GM19467 (cell line): ENCODE measurements around the gene UNC13B.
"Not testable (repeated sequence)": the region's sequence is repeated elsewhere in the genome, so short reads cannot be mapped to it uniquely, and the experiment has no call there.

ENCODE experiments used
- ATAC-seq: cut with Tn5 transposase; IDR thresholded peaks from one replicate; pipeline ENCODE4 v1.9.1; 2021; ENCODE audit warnings: mild to moderate bottlenecking, moderate library complexity; ENCODE audit not compliant: unreplicated experiment

UNC13B gene

DNA sequence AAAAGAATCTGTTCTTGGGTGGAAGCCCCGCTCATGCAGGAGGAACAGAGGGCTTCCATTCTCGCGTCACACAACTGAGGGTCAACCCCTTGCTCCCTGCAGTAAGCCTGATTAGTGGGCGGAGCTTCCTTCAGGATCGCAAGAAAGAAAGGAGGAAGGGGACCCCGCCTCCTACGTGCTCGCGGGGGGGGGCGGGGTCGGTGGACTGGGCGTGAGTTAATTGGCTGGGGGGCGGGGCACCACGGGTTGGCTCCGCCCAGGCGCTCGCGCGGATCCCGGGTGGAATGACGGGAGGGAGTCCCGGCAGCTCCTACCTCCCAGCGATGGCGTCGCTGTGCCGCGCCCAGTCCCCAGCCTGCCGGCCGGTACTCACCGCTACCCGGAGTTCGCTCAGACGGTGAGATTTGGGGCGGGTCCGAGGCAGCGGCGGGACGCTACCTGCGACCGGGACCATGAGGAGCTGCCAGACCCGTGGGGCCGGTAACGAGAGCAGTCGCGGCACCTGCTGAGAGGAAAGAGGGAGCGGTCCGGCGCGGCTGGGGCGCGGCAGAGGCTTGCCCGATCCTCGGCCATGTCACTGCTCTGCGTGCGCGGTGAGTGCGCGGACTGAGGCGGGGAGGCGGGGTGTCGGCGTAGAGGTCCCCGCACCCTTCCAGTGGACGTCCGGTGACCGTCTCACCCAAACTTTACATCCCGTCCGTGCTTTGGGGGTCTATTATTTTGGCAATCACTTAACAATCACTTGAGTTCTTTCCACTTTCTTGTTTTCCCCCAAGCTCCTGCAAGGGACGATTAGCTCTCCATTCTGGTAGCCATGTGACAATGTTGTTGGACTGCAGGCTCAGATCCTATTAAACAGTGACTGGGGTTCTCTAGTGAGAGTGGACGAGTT, at the start of gene UNC13B:
Gene UNC13B, plus strand, starts transcription at position 297 of the 892 bp plus-strand sequence. Its CDS starts 275 bp downstream, at position 572.
- peak; percentile 47 for ATAC-seq

DNA sequence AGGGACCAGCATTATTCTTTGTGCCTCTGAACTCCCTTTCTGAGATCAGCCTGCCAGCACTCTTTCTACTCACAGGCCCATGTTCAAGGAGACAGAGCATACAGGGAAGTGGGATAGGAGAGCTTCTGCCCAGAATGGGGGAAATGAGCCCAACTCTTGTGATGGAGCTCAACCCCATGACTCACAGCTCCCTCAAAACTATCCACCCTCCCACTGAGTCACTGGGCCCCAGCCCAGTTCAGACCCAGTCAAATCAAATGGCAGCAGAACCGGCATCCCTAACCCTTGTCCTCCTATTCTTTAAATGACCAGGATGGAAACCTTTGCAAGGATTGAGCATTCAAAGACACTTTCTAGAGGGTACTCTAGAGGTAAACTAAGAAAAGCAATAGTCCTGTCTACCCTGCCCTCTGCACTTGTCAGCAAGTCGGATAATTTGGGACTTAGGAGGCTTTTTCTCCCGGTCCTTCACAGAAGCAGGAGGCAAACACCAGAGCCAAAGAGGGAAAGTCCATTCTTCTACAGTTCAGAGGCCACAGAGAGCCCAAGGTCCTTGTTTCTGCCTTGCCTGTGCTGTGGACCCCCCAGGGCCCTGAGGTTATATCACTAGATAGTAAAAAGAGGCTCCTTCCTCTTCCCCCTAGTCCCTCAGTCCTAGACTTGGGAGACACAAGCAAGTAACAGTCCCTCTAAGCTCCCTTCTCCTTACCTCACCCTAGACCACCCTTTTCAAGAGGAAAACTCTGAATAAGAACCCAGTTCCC, 49.4 kb upstream of the UNC13B start:
- no peak for ATAC-seq

DNA sequence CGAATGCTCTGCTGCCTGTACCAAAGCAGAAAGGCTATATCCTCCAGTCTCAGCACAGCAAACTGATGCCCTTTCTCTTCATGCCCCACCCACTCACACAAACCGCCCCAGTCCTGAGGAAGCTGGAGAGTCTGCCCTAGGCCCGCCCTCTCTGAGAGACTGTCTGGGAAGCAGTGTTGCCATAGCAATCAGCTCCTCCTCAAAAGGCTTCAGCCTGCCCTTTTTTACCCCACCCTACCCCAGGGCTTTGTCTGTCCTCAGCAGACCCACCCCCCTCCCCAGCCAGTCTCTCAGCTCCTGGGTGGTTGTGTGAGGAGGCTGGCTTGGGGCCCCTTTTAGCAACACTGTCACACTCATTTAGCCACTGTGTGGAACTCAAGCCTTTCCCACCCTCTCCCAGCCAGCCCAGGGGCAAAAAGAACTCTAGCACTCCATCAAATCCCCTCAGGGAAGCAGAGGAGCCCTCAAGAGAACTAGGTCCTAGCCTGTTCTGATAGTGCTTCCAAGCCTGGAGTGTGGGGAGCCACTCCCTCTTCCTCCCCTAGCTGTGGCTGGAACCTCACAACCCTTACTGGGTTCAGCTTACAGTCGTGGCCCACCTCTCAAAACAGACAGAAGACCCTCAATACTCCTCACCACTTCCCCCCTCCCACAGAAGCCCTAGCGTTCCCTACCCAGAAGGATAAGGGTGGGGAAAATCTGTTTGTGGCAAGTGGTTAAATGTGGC, 47.5 kb upstream of the UNC13B start:
- ATAC-seq = no peak

DNA sequence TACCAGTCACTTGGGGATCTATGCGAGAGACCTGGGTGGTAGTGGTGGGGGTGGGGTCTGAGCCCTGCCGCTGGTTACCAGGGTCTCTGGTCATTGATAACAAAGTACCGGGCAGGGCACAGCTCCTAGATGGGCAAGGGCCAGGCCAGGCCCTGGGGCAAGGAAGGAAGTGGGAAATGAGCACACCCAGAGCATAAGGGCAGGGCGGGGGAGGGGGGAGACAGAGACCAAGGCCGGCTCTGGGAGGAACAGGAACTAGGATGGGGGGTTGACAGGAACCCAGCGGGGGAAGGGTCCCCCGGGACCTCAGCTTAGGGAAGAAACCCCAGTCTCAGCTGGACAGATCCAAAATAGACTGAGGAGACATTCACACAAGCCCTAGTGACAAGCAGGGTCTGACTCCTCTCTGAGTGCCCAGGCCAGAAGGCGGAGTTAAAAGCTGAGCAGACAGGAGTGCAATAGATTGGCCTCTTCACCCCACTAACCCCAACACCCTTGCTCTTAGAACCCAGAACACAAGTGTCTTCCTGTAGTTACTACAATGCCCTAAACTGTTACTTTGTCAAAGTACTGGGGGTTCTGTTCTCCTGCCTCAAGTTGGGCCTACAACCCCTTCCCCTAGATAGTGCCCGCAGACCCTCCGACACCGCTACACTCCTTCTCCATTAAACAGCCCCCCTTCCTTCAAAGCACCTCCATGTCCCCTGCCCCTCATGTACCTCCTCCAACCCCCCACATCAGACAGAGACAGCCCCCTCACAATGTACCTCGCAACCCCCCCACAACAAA, 46.8 kb upstream of the UNC13B start:
- no peak for ATAC-seq

DNA sequence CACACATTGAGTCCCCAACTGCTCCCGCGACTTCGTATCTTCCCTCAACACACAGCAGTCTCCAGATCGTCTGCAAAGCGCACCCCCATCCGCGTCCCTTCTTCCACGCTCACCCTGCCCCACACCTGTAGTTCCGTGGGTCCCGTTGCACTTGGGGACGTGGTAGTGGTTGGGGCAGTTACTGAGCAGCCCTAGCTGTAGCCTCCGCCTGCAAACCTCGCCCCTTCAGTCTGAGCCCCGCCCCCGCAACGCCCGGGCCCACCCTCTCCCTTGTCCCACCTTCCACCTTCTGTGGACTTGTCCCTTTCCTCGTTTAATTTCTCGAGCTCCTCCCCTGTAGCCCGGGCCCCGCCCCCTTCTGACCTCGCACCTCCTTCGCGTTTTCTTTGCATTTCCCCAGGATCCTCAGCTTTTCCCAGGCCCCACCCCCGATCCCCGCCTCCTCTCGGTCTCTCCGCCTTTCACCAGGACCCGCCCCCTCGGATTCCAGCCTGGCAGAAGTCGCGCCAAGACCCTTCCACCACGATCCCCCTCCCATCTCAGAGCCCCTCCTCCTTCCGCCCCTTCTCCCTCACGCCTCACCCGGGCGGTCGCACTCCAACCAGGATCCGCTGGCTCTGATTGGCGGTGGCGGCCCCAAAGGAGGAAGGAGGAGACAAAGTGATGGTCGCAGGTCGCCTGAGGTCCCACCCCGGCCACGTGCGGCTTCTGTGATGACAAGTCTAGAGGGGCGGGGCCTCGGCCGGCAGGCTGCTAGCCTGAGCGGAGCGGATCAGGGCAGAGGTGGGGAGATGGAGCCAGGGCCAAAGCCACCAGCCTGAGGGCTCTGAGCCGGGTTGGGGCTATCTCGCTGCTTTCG, 45.9 kb upstream of the UNC13B start, which contains the start of gene ATOSB:
Gene ATOSB, minus strand, starts transcription at position 183 of the 859 bp plus-strand sequence. CDS start 7,588 bp downstream, outside the sequence.
- peak; percentile 48 for ATAC-seq

DNA sequence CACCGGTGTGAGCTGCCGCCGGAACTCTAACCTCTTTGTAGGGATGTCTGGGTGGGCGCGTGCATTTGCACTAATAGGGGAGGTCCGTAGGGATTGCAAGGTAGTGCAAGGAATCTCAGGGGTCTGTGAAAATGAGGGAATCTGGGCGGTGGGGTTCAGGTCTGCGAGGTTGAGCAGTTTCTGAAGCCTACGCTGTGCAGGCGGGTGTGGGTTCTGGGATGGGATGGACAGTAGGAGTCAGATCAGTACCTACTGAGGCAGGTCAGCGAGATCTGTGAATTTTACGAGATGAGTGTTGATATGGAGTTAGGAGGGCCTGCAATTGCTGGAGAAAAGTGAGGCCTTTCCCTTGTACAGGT, 45.3 kb upstream of the UNC13B start:
- ATAC-seq = no peak

DNA sequence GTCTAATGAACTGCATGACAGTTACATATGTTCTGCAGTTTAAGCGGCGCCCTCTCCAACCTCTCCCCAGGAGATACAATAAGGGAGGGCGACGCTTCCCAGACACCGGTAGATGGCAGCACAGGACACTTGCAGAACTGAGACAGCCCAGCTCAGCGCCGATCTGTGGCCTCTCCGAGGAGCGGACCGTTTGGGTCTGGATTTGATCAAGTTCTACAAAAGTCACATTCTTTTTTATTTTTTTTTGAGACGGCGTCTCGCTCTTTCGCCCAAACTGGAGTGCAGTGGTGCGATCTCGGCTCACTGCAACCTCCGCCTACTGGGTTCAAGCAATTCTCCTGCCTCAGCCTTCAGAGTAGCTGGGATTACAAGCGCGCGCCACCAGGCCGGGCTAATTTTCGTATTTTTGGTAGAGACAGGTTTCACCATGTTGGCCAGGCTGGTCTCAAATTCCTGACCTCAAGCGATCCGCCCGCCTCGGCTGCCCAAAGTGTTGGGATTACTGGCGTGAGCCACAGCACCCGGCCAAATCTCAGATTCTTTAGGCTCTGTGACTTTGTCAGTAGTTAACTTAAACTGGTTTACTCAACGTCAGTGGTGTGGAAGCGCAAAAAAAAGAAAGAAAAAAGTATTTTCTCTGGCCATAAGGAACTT, 44.8 kb upstream of the UNC13B start:
- peak; percentile 50 for ATAC-seq

DNA sequence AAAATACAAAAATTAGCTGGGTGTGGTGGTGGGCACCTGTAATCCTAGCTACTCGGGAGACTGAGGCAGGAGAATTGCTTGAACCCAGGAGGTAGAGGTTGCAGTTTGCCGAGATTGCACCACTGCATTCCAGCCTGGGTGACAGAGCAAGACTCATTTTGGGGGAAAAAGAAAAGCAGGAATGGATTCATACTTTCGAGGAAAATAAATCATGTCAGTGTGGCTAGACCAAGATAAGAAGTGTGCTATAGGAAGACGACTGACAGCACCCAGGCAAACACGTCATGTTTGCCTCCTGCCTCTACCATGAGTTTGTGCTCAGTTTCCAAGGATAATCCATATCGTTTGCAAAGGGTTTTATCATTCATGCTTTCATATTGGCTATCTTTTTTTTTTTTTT, 26.9 kb upstream of the UNC13B start:
- no peak for ATAC-seq

DNA sequence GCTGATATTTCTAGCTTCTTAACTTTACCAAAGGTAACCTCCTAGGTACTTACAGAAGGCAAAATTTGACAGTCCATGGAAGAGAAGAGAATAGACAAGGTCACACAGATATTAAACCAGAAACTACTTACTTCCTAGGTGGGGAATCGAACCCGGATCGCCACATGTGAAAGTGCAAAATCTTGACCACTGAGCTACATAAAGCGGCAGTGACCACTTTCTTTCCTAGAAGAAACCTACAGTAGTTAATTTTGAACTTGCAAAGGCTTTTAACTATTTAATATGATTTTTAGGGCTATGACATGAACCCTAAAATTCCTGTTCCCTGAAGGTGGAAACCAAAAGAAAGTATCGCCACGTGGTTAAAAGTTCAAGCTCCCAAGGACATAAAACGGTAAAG, 25.8 kb upstream of the UNC13B start:
- no peak for ATAC-seq

DNA sequence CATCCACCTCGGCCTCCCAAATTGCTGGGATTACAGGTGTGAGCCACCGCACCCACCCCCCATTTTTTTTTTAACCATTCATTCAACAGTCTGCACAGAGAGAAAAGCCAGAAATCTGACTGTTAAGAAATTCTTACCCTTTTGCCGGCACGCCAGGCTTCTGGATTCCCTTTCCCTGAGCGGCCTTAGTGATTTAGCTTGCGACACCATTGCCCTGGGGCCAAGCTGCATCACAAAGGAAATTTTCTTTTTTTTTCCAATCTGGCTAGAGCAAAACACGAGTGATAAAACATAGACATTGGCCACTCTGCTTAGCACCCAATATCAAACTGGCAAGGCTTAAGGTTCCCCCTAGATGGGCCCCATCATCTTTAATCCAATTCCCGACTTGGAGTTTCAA, 24.9 kb upstream of the UNC13B start:
- no peak for ATAC-seq

DNA sequence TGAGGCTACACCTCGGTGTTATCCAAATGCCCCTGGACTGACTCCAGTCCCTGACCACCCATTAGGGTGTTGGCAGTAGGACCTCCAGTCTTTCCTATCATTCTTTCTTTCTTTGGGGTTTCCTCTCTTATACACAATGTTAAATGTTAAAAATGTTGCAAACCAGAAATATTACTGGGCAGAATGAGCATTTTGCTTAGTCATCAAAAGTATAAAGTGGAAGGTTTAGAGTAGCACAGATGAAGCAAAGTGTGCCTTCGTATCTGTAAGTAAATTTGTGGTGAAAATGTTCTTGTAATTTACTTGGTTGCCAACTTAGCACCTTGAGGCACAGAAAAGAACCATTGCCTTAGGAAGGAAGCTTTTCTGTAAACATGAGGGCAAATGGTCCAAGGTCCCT, 21.7 kb upstream of the UNC13B start:
- no peak for ATAC-seq

DNA sequence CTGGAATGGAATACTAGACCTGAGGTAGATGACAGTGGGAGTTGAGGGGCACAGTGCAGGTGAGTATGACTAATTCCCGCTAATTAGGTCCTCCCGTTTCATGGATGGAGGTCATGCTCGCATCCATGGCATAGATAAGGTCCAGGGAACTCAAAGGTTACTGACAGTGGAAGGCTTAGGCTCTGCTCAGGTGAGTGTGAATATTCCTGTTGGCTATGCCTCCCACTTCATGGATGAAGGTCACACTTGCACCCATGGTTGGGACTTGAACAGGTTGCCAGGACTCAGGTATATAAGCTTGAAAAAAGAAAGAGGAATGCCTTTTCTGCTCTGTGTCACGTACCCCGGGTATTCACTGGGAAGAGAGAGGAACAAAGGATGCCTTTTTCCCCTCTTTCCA, 19.8 kb upstream of the UNC13B start:
- ATAC-seq = no peak

DNA sequence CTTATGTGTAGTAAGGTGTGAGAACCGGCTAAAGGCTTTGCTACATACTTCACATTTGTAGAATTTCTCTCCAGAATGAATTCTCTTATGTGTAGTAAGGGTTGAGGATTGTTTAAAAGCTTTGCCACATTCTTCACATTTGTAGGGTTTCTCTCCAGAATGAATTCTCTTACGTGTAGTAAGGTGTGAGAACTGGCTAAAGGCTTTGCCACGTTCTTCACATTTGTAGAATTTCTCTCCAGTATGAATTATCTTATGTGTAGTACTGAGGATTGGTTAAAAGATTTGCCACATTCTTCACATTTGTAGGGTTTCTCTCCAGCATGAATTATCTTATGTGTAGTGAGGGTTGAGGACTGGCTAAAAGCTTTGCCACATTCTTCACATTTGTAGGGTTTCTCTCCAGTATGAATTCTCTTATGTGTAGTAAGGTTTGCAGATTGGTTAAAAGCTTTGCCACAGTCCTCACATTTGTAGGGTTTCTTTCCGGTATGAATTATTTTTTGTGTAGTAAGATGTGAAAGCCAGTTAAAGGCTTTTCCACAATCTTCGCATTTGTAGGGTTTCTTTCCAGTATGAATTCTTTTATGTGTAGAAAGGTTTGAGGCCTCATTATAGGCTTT, 13.8 kb upstream of the UNC13B start:
- ATAC-seq = not testable (repeated sequence)

DNA sequence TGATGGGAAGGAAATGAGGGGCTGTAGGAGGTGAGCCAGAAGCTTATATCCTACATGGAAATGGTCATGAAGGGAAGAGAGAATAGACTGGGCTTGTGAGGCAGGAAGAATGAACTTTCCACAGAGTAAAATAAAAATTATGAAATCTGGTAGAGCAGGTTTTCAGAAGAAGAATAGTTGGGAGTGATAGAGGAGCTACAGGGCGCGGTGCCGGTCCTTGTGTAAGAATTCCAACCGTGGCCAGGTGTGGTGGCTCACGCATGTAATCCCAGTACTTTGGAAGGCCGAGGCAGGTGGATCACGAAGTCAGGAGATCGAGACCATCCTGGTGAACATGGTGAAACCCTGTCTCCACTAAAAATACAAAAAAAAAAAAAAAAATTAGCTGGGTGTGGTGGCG, 8.9 kb upstream of the UNC13B start:
- no peak for ATAC-seq

DNA sequence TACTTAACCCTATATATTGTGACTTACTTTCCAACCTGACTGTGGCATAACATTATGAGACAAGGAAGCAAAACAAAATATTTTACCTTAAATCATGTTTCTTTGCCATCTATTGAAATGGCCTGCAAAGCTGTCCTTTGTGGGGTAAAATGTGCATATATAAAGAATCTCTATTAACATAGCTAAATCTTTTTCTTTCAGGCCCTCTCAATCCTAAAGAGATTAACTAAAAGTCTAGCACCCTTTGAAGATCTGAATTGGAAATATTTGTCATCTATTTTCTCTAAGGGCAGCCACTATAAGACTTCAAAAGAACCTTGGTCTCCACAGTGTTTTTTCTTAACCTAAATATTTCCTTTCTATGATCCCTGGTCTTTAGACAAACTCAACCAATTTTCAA, 5.0 kb upstream of the UNC13B start:
- ATAC-seq = no peak

DNA sequence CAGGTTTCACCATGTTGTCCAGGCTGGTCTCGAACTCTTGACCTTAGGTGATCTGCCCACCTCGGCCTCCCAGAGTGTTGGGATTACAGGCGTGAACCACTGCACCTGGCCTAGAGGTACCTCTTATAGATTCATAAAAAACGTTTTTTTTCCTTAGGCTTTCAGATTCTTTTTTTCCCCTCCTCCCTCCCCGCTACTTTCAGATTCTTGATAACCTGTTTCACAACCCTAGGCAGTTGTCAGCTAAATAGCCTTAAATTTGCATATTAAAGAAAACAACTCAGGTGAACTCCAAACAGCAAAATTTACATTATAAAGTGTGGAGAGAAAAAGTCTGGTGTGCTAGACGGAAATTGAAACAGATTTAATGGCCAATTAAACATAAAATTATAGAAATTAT, 4.0 kb upstream of the UNC13B start:
- not testable (repeated sequence) for ATAC-seq

DNA sequence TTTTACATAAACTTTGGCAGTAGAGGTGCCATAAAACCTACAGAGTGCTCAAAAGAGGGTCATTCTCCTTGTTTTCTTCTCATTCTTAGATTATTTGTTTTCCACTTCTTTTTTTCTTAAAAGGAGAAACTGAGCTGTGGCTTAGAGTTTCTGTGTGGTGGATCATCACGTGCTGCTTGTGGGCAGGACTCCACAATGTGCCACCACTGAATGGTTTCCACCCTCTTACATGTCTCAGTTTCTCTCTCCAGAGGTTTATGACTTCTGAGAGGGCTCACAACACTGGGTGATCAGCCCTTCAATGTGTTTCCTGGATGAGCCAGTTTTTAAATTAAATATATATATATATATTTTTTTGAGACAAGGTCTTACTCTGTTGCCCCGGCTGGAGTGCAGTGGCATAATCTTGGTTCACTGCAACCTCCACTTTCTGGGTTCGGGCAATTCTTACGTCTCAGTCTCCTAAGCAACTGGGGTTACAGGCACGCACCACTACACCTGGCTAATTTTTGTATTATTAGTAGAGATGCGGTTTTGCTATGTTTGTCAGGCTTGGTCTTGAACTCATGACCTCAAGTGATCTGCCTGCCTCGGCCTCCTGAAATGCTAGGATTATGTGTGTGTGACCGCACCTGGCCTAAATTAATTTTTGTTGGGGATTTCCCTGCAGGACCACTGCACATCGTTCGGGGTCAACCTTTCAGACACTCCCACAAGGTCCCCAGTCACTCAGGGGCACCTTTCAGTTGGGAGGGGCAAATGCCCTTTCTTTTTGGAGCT, 3.1 kb upstream of the UNC13B start:
- ATAC-seq = no peak
